ENCODE measurements around the gene INPP5K.

The INPP5K gene

DNA sequence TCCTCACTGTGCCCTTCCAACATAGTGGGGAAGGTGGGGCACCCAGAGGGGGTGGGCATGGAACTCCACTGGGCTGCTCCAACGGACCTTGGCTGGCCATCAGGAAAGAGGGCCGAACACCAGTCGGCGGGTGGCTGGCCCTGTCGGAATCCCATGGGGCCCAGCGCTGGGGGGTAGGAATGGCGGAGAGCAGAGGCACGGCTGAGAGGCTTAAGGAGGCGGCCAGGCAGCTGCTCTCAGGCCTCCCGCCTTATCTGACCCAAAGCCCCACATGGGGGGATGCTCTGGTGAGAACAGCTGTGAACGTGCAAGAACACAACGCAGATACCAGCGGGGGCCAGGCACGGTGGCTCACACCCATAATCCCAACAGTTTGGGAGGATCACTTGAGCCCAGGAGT lies 19.5 kb downstream of the INPP5K start:
- Histone ChIP-seq H3K9me3 (ENCODE audit: control insufficient read depth, insufficient read depth, low read depth, low read length) (no peaks in the 10 kb centered on the region), H3K4me3 (ENCODE audit: low read depth, low read length) (no peak overlapping the region), H3K4me1 (ENCODE audit: control insufficient read depth, insufficient read depth, low read length) (0 out of 2 replicates have a peak, but pooled peaks cover 2% of the 10 kb centered on the region), H3K27ac (ENCODE audit: extremely low read depth, low read depth, low read length) (no peak overlapping the region), H3K36me3 (ENCODE audit: control insufficient read depth in 2 of 2, insufficient read depth in 1 of 2, low read length in 2 of 2) (peaks cover 0 to 48% of the 10 kb centered on the region in 2 experiments; a peak in 2 of 3 replicates)
- TF ChIP-seq ZNF654 (tag by site-specific recombination; IDR thresholded peaks at IDR 0.05; ENCODE audit: low read depth), result no peak
- 0 out of 2 replicates have a peak, but pooled peaks have one; percentile 11 for TF ChIP-seq GLIS2 (tag by site-specific recombination; IDR thresholded peaks at IDR 0.05)
- no peak for TF ChIP-seq HOXC10 (CRISPR knock-in tag; IDR thresholded peaks at IDR 0.05)
- CTCF ChIA-PET, result interaction anchor here (0.7 to 0.8 kb wide), 2 partner anchors 8 to 263 kb away, joined by 3 to 4 read pairs; no protein-coding TSS in a partner anchor
- POLR2A ChIA-PET, result interaction anchor here (0.7 to 3.9 kb wide), 3 partner anchors 18 to 34 kb away, joined by 3 to 11 read pairs (median 3); no protein-coding TSS in a partner anchor

DNA sequence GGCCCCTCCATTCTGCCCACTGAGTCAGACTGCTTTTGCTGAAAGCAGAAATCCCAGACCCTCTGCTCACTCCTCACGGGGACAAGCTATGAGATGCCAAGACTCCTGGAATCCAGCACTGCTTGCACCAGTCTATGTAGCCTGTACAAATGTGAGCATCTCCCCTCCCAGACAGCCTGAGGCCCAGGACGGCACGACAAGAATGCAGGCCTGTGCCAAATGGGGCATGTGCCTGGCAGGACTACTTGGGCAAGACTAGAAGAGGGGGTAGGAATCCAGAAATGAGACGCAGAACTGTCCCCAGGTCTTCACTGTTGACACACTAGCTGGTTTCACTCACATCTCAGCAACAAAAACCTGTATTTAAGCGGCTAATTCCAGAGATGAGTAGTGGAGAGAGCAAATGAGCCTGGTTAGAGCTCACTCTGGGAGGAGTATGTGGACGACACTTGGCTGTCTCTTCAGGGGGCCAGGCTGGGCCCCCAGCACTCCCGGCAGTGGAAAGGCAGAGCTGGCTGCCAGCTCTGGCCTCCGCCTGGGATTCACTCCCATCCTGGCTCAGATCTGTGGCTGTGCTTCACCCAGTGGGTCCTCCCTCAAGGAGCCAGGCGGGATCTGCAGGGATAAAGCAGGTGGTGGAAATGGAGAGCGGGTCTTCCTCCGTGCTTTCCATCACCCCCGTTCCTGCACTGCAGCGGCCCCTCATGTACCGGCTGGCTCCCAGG lies 21.0 kb downstream of the INPP5K start:
- Histone ChIP-seq H3K4me3 (ENCODE audit: low read depth, low read length) (no peak overlapping the region), H3K27ac (ENCODE audit: extremely low read depth, low read depth, low read length) (no peak overlapping the region), H3K9me3 (ENCODE audit: control insufficient read depth, insufficient read depth, low read depth, low read length) (no peaks in the 10 kb centered on the region), H3K36me3 (ENCODE audit: control insufficient read depth in 2 of 2, insufficient read depth in 1 of 2, low read length in 2 of 2) (peaks cover 0 to 48% of the 10 kb centered on the region in 2 experiments; a peak in 2 of 3 replicates), H3K4me1 (ENCODE audit: control insufficient read depth, insufficient read depth, low read length) (0 out of 2 replicates have a peak, but pooled peaks cover 3% of the 10 kb centered on the region)
- TF ChIP-seq ZNF629 (tag by site-specific recombination; IDR thresholded peaks at IDR 0.05), result no peak
- 0 out of 2 replicates have a peak, but pooled peaks have one; percentile 16 for TF ChIP-seq ZBTB17 (tag by site-specific recombination; IDR thresholded peaks at IDR 0.05)
- no peak for TF ChIP-seq ZNF654 (tag by site-specific recombination; IDR thresholded peaks at IDR 0.05; ENCODE audit: low read depth)
- TF ChIP-seq ZNF426 (tag by site-specific recombination; IDR thresholded peaks at IDR 0.05), result no peak
- TF ChIP-seq GLIS1 (tag by site-specific recombination; IDR thresholded peaks at IDR 0.05), result peak; percentile 48; the same call in 1 of the 2 replicates
- no peak for TF ChIP-seq ZNF416 (tag by site-specific recombination; IDR thresholded peaks at IDR 0.05)
- POLR2A ChIA-PET, result interaction anchor here (1.1 to 3.9 kb wide), 6 partner anchors 9 to 95 kb away, joined by 3 to 11 read pairs (median 6); partner anchors contain the start of genes INPP5K and YWHAE
- CTCF ChIA-PET, result interaction anchor here (1.0 kb wide), 1 partner anchor 130 kb away, joined by 5 read pairs; no protein-coding TSS in a partner anchor

DNA sequence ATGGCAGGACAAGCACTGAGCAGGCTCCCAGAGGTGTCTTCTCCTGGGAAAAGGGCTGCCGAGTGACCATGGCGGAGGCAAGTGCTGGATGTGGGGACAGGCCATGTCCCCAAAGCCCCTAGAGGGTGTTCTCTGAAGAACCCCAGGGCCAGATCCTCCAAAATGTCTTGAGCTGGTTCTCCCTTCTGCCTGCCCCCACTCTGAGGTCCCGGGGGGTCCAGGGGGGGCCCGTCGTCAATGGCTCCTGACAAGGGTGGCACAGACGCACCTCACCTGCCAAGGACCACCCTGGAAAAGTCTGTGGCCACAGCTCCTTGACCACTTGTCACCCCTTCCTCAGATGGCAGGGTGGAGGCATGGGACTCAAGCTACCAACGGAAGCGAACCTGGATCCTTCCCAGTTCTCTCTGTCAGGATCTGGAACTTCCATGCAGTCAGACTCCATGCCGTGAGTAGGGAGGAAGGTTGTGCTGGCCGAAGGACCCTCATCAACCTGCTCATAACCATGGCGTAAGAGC lies 21.6 kb downstream of the INPP5K start:
- H3K36me3 ChIP-seq (ENCODE audit: control insufficient read depth in 2 of 2, insufficient read depth in 1 of 2, low read length in 2 of 2), result peaks cover 0 to 48% of the 10 kb centered on the region in 2 experiments; a peak in 2 of 3 replicates
- CTCF ChIA-PET, result interaction anchor here (0.9 to 1.0 kb wide), 2 partner anchors 19 to 129 kb away, joined by 3 to 5 read pairs; no protein-coding TSS in a partner anchor
- POLR2A ChIA-PET, result interaction anchor here (0.7 to 3.9 kb wide), 6 partner anchors 8 to 95 kb away, joined by 3 to 11 read pairs (median 6); partner anchors contain the start of genes INPP5K and YWHAE
- H3K9me3 ChIP-seq (ENCODE audit: control insufficient read depth, insufficient read depth, low read depth, low read length), result no peaks in the 10 kb centered on the region
- 0 out of 2 replicates have a peak, but pooled peaks cover 3% of the 10 kb centered on the region for H3K4me1 ChIP-seq (ENCODE audit: control insufficient read depth, insufficient read depth, low read length)
- no peak overlapping the region for H3K4me3 ChIP-seq (ENCODE audit: low read depth, low read length)
- H3K27ac ChIP-seq (ENCODE audit: extremely low read depth, low read depth, low read length), result no peak overlapping the region
- TF ChIP-seq, protein P1, sequence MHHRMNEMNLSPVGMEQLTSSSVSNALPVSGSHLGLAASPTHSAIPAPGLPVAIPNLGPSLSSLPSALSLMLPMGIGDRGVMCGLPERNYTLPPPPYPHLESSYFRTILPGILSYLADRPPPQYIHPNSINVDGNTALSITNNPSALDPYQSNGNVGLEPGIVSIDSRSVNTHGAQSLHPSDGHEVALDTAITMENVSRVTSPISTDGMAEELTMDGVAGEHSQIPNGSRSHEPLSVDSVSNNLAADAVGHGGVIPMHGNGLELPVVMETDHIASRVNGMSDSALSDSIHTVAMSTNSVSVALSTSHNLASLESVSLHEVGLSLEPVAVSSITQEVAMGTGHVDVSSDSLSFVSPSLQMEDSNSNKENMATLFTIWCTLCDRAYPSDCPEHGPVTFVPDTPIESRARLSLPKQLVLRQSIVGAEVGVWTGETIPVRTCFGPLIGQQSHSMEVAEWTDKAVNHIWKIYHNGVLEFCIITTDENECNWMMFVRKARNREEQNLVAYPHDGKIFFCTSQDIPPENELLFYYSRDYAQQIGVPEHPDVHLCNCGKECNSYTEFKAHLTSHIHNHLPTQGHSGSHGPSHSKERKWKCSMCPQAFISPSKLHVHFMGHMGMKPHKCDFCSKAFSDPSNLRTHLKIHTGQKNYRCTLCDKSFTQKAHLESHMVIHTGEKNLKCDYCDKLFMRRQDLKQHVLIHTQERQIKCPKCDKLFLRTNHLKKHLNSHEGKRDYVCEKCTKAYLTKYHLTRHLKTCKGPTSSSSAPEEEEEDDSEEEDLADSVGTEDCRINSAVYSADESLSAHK (tag by site-specific recombination; IDR thresholded peaks at IDR 0.05), result no peak
- TF ChIP-seq, protein P2, sequence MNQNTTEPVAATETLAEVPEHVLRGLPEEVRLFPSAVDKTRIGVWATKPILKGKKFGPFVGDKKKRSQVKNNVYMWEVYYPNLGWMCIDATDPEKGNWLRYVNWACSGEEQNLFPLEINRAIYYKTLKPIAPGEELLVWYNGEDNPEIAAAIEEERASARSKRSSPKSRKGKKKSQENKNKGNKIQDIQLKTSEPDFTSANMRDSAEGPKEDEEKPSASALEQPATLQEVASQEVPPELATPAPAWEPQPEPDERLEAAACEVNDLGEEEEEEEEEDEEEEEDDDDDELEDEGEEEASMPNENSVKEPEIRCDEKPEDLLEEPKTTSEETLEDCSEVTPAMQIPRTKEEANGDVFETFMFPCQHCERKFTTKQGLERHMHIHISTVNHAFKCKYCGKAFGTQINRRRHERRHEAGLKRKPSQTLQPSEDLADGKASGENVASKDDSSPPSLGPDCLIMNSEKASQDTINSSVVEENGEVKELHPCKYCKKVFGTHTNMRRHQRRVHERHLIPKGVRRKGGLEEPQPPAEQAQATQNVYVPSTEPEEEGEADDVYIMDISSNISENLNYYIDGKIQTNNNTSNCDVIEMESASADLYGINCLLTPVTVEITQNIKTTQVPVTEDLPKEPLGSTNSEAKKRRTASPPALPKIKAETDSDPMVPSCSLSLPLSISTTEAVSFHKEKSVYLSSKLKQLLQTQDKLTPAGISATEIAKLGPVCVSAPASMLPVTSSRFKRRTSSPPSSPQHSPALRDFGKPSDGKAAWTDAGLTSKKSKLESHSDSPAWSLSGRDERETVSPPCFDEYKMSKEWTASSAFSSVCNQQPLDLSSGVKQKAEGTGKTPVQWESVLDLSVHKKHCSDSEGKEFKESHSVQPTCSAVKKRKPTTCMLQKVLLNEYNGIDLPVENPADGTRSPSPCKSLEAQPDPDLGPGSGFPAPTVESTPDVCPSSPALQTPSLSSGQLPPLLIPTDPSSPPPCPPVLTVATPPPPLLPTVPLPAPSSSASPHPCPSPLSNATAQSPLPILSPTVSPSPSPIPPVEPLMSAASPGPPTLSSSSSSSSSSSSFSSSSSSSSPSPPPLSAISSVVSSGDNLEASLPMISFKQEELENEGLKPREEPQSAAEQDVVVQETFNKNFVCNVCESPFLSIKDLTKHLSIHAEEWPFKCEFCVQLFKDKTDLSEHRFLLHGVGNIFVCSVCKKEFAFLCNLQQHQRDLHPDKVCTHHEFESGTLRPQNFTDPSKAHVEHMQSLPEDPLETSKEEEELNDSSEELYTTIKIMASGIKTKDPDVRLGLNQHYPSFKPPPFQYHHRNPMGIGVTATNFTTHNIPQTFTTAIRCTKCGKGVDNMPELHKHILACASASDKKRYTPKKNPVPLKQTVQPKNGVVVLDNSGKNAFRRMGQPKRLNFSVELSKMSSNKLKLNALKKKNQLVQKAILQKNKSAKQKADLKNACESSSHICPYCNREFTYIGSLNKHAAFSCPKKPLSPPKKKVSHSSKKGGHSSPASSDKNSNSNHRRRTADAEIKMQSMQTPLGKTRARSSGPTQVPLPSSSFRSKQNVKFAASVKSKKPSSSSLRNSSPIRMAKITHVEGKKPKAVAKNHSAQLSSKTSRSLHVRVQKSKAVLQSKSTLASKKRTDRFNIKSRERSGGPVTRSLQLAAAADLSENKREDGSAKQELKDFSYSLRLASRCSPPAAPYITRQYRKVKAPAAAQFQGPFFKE (tag by site-specific recombination; IDR thresholded peaks at IDR 0.05; ENCODE audit: borderline replicate concordance), result no peak
- no peak for TF ChIP-seq ZNF785 (tag by site-specific recombination; IDR thresholded peaks at IDR 0.05)
- TF ChIP-seq, protein P3, sequence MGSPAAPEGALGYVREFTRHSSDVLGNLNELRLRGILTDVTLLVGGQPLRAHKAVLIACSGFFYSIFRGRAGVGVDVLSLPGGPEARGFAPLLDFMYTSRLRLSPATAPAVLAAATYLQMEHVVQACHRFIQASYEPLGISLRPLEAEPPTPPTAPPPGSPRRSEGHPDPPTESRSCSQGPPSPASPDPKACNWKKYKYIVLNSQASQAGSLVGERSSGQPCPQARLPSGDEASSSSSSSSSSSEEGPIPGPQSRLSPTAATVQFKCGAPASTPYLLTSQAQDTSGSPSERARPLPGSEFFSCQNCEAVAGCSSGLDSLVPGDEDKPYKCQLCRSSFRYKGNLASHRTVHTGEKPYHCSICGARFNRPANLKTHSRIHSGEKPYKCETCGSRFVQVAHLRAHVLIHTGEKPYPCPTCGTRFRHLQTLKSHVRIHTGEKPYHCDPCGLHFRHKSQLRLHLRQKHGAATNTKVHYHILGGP (tag by site-specific recombination; IDR thresholded peaks at IDR 0.05), result no peak
- TF ChIP-seq ZNF76 (tag by site-specific recombination; IDR thresholded peaks at IDR 0.05; ENCODE audit: borderline replicate concordance, low read depth), result no peak
- no peak for TF ChIP-seq ZNF433 (tag by site-specific recombination; IDR thresholded peaks at IDR 0.05; ENCODE audit: low read depth)
- TF ChIP-seq BCL11B (tag by site-specific recombination; IDR thresholded peaks at IDR 0.05; ENCODE audit: low read depth), result no peak
- TF ChIP-seq ZNF677 (tag by site-specific recombination; IDR thresholded peaks at IDR 0.05), result no peak

All from HEK293 (cell line).